Kidney tubule cell (primary cell): ENCODE measurements around the gene ZFP92.

Experiments used
- DNase-seq: peaks from one replicate; pipeline ENCODE4 v3.0.0-alpha.2; 2018; ENCODE audit warnings: low spot score

The ZFP92 gene

GRCh38 chrX:153456704-153457103 is 45.4 kb downstream of the ZFP92 start:
- DNase-seq, result no peak

- no peak for DNase-seq
These were observed 46.0 kb downstream of the ZFP92 start for GRCh38 chrX:153457136-153457825.

- DNase-seq, result no peak
These were observed 46.7 kb downstream of the ZFP92 start for GRCh38 chrX:153457827-153458466.

DNA sequence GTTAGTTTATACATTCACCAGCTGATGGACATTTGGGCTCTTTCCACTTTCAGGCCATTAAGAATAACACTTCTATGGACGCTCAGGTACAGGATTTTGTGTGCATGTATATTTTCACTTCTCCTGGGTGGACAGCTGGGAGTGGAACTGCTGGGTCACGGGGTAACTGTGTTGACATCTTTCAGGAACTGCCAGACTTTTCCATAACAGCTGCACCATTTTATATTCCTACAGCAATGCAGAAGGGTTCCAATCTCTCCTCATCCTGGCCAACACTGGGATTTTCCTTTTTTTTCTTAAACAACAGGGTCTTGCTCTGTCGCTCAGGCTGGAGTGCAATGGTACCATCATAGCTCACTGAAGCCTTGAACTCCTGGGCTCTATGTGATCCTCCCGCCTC is 47.2 kb downstream of the ZFP92 start:
- no peak for DNase-seq

- DNase-seq, result peak; percentile 63
These were observed 48.7 kb downstream of the ZFP92 start for GRCh38 chrX:153459986-153460385.

DNA sequence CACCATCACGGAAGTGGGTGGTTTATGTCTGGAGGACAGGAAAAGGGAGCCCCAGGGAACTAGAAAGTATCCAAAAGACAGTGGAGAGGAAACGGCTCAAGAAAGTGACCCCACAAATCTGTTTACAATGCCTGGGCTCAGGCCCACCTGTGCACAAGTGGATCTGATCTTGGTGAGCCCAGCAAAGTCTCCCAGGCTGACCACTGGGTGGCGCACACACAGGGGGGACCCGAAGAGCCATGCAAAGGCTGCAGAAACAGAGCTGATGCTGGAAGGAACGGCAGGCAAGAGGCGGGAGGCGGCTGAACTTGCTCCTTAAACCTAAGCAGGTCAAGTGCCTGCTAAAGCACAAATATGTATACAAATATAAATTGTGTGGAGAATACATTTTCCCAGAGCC is 49.6 kb downstream of the ZFP92 start:
- DNase-seq, result peak; percentile 39
